ENCODE data around the gene SRRM4.

DNA sequence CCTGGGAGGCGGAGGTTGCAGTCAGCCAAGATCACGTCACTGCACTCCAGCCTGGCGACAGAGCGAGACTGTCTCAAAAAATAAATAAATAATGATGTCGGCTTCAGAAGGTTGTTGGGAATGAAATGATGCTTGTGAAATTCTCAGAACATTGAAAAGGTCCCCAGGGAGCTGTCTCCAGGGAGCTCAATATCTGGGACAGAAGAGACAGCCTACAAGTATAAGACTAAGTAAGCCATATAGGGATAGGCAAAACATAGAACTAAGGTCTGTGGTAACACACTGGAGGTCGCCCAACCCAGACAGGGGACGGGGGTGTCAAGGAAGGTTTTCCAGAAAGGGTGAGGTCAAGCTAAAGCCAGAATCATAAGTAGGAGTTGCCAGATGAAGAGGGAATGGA lies 167.9 kb downstream of the SRRM4 start:
- TF ChIP-seq, protein P1, sequence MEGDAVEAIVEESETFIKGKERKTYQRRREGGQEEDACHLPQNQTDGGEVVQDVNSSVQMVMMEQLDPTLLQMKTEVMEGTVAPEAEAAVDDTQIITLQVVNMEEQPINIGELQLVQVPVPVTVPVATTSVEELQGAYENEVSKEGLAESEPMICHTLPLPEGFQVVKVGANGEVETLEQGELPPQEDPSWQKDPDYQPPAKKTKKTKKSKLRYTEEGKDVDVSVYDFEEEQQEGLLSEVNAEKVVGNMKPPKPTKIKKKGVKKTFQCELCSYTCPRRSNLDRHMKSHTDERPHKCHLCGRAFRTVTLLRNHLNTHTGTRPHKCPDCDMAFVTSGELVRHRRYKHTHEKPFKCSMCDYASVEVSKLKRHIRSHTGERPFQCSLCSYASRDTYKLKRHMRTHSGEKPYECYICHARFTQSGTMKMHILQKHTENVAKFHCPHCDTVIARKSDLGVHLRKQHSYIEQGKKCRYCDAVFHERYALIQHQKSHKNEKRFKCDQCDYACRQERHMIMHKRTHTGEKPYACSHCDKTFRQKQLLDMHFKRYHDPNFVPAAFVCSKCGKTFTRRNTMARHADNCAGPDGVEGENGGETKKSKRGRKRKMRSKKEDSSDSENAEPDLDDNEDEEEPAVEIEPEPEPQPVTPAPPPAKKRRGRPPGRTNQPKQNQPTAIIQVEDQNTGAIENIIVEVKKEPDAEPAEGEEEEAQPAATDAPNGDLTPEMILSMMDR (IDR thresholded peaks at IDR 0.05; ENCODE audit: low read depth, low read length), result no peak
- TF ChIP-seq POLR2A (IDR thresholded peaks at IDR 0.05; ENCODE audit: extremely low read depth, insufficient read length) (no peak), MYC (IDR thresholded peaks at IDR 0.05; ENCODE audit: low read depth, low read length) (no peak)

All from NB4 (cell line).